ENCODE results near the gene SCYGR8. TPM values are rescaled to one million over a fixed set of nuclear protein-coding genes. Genes with fewer than 3 reads are reported as not detected.

Gene SCYGR8
- total RNA-seq, 2 donors from 2014 or later, result not detected

DNA sequence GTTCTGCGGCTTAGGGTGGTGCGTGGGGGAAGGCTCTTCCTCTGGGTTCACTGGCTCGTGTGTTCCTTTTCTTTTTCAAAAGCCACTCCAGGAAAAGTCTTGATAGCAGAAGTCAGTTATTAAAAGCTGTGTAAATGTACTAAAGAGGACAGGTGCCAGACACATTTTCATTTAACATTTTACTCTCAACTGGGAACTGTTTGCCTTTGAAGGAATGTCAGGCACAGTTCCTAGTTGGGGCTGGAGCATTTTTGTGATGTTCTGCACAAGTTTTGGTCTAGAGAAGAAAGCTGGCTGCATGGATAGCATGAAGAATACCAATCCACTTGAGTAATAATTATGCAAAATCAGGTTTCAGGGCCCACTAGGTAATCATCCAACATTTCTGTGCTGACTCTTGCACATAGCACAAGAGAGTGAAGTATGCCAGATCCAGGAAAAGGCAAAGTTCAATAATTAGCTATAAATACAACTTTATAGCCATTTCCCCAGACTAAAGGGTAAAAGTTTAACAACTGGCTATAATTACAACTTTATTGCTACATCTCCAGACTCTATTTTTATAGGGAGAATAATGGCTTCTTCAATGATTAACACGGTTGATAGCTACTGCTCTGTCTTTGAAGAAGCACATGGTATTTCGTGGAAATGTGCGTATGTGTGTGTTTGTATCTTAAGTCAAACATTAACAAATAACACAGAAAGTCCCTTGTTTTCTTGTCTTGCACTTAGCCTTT is 16.2 kb downstream of the SCYGR8 start:
- H3K27me3 ChIP-seq (replicated peaks; ENCODE audit: insufficient read depth), result no peaks in the 10 kb centered on the region
- DNase-seq (ENCODE audit: low spot score) (no peak), ATAC-seq (ENCODE audit: insufficient number of reproducible peaks, low FRiP score, low read depth) (no peak)
- TF ChIP-seq, protein P1, sequence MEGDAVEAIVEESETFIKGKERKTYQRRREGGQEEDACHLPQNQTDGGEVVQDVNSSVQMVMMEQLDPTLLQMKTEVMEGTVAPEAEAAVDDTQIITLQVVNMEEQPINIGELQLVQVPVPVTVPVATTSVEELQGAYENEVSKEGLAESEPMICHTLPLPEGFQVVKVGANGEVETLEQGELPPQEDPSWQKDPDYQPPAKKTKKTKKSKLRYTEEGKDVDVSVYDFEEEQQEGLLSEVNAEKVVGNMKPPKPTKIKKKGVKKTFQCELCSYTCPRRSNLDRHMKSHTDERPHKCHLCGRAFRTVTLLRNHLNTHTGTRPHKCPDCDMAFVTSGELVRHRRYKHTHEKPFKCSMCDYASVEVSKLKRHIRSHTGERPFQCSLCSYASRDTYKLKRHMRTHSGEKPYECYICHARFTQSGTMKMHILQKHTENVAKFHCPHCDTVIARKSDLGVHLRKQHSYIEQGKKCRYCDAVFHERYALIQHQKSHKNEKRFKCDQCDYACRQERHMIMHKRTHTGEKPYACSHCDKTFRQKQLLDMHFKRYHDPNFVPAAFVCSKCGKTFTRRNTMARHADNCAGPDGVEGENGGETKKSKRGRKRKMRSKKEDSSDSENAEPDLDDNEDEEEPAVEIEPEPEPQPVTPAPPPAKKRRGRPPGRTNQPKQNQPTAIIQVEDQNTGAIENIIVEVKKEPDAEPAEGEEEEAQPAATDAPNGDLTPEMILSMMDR (IDR thresholded peaks at IDR 0.05), result no peak
- H3K27ac ChIP-seq, result peak overlapping the region; percentile 5 to 28
- no peaks in the 10 kb centered on the region for H3K36me3 ChIP-seq
- H3K9me3 ChIP-seq, result no peaks in the 10 kb centered on the region
- H3K4me1 ChIP-seq (ENCODE audit: control insufficient read depth in 1 of 2, low read depth in 2 of 2), result peaks cover 14 to 17% of the 10 kb centered on the region in 2 donors
- no peak overlapping the region for H3K4me3 ChIP-seq

- Histone ChIP-seq H3K9me3 (no peaks in the 10 kb centered on the region), H3K4me1 (ENCODE audit: control insufficient read depth in 1 of 2, low read depth in 2 of 2) (peaks cover 14 to 17% of the 10 kb centered on the region in 2 donors), H3K36me3 (no peaks in the 10 kb centered on the region), H3K27ac (peak overlapping the region in 1 of 2 donors; percentile 31), H3K4me3 (peak overlapping the region; percentile 7), H3K27me3 (replicated peaks; ENCODE audit: insufficient read depth) (no peaks in the 10 kb centered on the region)
- no peak for DNase-seq (ENCODE audit: low spot score)
- no peak for ATAC-seq (ENCODE audit: insufficient number of reproducible peaks, low FRiP score, low read depth)
- TF ChIP-seq, protein P1 (IDR thresholded peaks at IDR 0.05), result no peak
Measured at GRCh38 chr2:227765788-227766372, 20.2 kb downstream of the SCYGR8 start.

DNA sequence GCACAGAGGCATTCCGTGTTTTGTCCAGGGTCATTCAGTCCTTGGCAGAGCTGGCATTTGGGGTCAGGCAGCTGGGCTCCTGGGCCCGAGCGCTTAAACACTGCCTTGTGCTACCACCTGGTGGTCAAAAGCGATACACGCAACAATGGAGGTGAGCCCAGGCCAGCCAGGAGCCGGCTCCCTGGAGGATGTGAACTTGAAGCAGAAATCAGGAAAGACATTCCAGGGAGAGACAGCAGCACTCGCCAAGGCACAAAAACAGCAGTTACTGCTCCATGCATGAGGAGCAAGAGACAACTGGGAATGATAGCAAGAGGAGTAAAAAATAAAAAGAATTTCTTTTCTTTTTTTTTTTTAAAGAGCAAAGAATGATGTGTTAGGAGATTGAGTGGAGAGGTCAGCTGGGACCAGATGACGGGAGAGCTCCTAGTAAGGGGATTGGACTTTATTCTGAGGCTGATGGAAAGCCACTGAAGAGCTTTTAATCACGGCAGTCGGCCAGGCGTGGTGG is 20.7 kb downstream of the SCYGR8 start:
- Histone ChIP-seq H3K27me3 (replicated peaks; ENCODE audit: insufficient read depth) (no peaks in the 10 kb centered on the region), H3K27ac (peak overlapping the region in 1 of 2 donors; percentile 31)

DNA sequence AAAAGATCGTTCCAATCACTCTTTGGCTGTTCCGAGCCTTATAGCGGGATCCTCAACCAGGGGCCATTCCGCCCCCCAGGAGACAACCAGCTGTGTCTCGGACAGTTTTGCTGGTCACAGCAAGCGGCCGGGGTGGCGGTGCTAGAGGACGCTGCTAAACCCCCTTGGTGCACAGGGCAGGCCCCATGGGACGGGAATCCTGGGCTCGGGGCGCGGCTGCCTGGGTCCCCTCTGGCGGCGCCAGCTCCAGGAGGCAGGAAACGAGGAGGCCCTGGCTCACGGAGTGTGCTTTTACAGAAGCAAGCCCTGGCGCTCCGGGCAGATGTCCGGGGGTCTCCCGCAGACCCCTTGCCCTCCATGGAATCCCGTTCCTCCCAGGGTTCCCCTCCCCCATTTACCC is 22.1 kb downstream of the SCYGR8 start:
- Histone ChIP-seq H3K4me3 (no peak overlapping the region), H3K27ac (no peak overlapping the region), H3K9me3 (no peaks in the 10 kb centered on the region), H3K4me1 (ENCODE audit: control insufficient read depth in 1 of 2, low read depth in 2 of 2) (peaks cover 6 to 8% of the 10 kb centered on the region in 2 donors), H3K27me3 (replicated peaks; ENCODE audit: insufficient read depth) (no peaks in the 10 kb centered on the region), H3K36me3 (no peaks in the 10 kb centered on the region)
- TF ChIP-seq, protein P1 (IDR thresholded peaks at IDR 0.05), result no peak
- ATAC-seq (ENCODE audit: insufficient number of reproducible peaks, low FRiP score, low read depth) (no peak), DNase-seq (ENCODE audit: low spot score) (no peak)

More for the DNA sequence above, 20.7 kb downstream of the SCYGR8 start:
- DNase-seq (ENCODE audit: low spot score), result peak; percentile 40
- ATAC-seq (ENCODE audit: insufficient number of reproducible peaks, low FRiP score, low read depth), result peak; percentile 93
- Histone ChIP-seq H3K36me3 (no peaks in the 10 kb centered on the region), H3K4me1 (ENCODE audit: control insufficient read depth in 1 of 2, low read depth in 2 of 2) (peaks cover 13 to 14% of the 10 kb centered on the region in 2 donors), H3K4me3 (peak overlapping the region; percentile 7), H3K9me3 (no peaks in the 10 kb centered on the region)
- TF ChIP-seq, protein P1 (IDR thresholded peaks at IDR 0.05), result peak; percentile 92

GRCh38 chr2:227772197-227772661 is 26.5 kb downstream of the SCYGR8 start:
- no peaks in the 10 kb centered on the region for H3K27me3 ChIP-seq (replicated peaks; ENCODE audit: insufficient read depth)
- H3K36me3 ChIP-seq, result no peaks in the 10 kb centered on the region
- H3K4me1 ChIP-seq (ENCODE audit: control insufficient read depth in 1 of 2, low read depth in 2 of 2), result no peaks in the 10 kb centered on the region
- H3K4me3 ChIP-seq, result no peak overlapping the region
- H3K27ac ChIP-seq, result no peak overlapping the region
- TF ChIP-seq, protein P1 (IDR thresholded peaks at IDR 0.05), result no peak
- no peaks in the 10 kb centered on the region for H3K9me3 ChIP-seq
- no peak for ATAC-seq (ENCODE audit: insufficient number of reproducible peaks, low FRiP score, low read depth)
- DNase-seq (ENCODE audit: low spot score), result no peak

Data from thoracic aorta (tissue), 2 donors.